H1 (cell line): Measurements from ENCODE around the gene HNF1A.

Experiments used
- CBX5 ChIP-seq: fragments of 300-800, 300-1000 bp; sonication (generic); IDR thresholded peaks from 2 replicates; pipeline ENCODE4 v1.7.1; 2016; ENCODE audit warnings: antibody characterized with exemption, low read length, low read depth
- EP300 ChIP-seq, 2 experiments: IDR thresholded peaks; 1 replicate in 1 of 2; 2 replicates in 1 of 2; pipeline ENCODE4 v1.6.1; 2011 to 2012; ENCODE audit warnings: low read depth in 2 of 2, low read length in 2 of 2, mild to moderate bottlenecking in 2 of 2, borderline replicate concordance in 1 of 2, inconsistent platforms in 1 of 2, moderate library complexity in 1 of 2
- FOSL1 ChIP-seq: IDR thresholded peaks from 2 replicates; pipeline ENCODE4 v1.6.1; 2011; ENCODE audit warnings: mild to moderate bottlenecking, low read depth, low read length, moderate library complexity; ENCODE audit not compliant: insufficient read depth
- JUN ChIP-seq: IDR thresholded peaks from 2 replicates; pipeline ENCODE4 v1.6.1; 2011; ENCODE audit warnings: low read depth, mild to moderate bottlenecking, improper control_type of control experiment, low read length
- POLR2A ChIP-seq, 2 experiments: IDR thresholded peaks; 1 replicate in 1 of 2; 2 replicates in 1 of 2; pipeline ENCODE4 v1.6.1; 2011; ENCODE audit warnings: low read depth in 2 of 2, low read length in 2 of 2, mild to moderate bottlenecking in 2 of 2; ENCODE audit errors: control extremely low read depth in 1 of 2
- POLR2AphosphoS5 ChIP-seq: IDR thresholded peaks from 2 replicates; pipeline ENCODE4 v1.6.1; 2011; ENCODE audit warnings: low read depth, low read length
- RBBP5 ChIP-seq: IDR thresholded peaks from 2 replicates; pipeline ENCODE4 v1.7.1; 2012; ENCODE audit warnings: low read depth, mild to moderate bottlenecking, inconsistent platforms, low read length, moderate library complexity, borderline replicate concordance
- RXRA ChIP-seq: IDR thresholded peaks from 2 replicates; pipeline ENCODE4 v1.6.1; 2011; ENCODE audit warnings: low read depth, mild to moderate bottlenecking, low read length, moderate library complexity; ENCODE audit not compliant: insufficient read depth
- TCF12 ChIP-seq: IDR thresholded peaks from 2 replicates; pipeline ENCODE4 v1.6.1; 2011; ENCODE audit warnings: low read depth, mild to moderate bottlenecking, low read length
- TEAD4 ChIP-seq: IDR thresholded peaks from 2 replicates; pipeline ENCODE4 v1.6.1; 2012; ENCODE audit warnings: low read depth, low read length, inconsistent platforms, mixed read lengths
- TF ChIP-seq, protein P1 (sequence below): IDR thresholded peaks from 2 replicates; pipeline ENCODE4 v1.6.1; 2012; ENCODE audit warnings: inconsistent platforms
- TF ChIP-seq, protein P2 (sequence below), 3 experiments: IDR thresholded peaks; 1 replicate in 2 of 3; 2 replicates in 1 of 3; pipeline versions ENCODE4 v1.5.1 to v1.6.1; 2011; ENCODE audit warnings: low read length in 3 of 3, mild to moderate bottlenecking in 3 of 3, inconsistent platforms in 2 of 3, low read depth in 1 of 3, moderate library complexity in 1 of 3; ENCODE audit not compliant: insufficient read depth in 1 of 3; ENCODE audit errors: control extremely low read depth in 1 of 3

DNA sequence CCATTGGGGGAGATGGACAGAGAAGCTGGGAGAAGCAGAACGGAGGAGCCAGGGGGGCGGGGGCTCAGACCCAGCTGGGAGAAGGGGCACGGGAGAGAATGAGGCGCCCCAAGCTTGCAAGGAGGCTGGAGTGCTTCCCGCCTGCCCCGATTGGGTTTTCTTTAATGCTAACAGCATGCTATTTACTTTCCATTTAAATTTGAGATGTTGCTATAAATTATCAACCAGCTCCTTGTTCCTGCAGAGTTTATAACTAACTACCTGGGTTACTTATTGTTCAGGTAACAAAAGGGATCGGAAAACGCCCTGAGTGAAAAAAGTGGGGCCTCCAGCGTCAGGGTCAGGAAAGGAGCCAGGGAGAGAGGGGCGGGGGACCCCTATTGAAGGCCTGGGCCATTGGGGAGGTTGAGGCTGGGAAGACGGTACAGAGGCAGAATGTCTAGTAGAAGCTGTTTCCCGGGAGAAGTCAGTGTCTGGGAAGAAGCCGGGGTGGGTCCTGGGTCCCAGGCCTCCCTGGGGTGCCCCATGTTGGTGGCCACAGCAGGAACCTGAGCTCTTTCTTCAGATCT, 2.5 kb downstream of the HNF1A start:
- TF ChIP-seq POLR2A (IDR thresholded peaks at IDR 0.05; ENCODE audit: control extremely low read depth in 1 of 2, low read depth in 2 of 2, low read length in 2 of 2), result no peak
- TF ChIP-seq, protein P1, sequence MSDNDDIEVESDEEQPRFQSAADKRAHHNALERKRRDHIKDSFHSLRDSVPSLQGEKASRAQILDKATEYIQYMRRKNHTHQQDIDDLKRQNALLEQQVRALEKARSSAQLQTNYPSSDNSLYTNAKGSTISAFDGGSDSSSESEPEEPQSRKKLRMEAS, result no peak
- TF ChIP-seq, protein P2, sequence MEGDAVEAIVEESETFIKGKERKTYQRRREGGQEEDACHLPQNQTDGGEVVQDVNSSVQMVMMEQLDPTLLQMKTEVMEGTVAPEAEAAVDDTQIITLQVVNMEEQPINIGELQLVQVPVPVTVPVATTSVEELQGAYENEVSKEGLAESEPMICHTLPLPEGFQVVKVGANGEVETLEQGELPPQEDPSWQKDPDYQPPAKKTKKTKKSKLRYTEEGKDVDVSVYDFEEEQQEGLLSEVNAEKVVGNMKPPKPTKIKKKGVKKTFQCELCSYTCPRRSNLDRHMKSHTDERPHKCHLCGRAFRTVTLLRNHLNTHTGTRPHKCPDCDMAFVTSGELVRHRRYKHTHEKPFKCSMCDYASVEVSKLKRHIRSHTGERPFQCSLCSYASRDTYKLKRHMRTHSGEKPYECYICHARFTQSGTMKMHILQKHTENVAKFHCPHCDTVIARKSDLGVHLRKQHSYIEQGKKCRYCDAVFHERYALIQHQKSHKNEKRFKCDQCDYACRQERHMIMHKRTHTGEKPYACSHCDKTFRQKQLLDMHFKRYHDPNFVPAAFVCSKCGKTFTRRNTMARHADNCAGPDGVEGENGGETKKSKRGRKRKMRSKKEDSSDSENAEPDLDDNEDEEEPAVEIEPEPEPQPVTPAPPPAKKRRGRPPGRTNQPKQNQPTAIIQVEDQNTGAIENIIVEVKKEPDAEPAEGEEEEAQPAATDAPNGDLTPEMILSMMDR (IDR thresholded peaks at IDR 0.05; ENCODE audit: control extremely low read depth in 1 of 3, insufficient read depth in 1 of 3, low read depth in 1 of 3, low read length in 3 of 3), result no peak
- no peak for TF ChIP-seq CBX5
- TF ChIP-seq EP300 (IDR thresholded peaks at IDR 0.05; ENCODE audit: borderline replicate concordance in 1 of 2, low read depth in 2 of 2, low read length in 2 of 2), result no peak
- TF ChIP-seq JUN, result no peak
- TF ChIP-seq FOSL1, result no peak
- no peak for TF ChIP-seq TEAD4
- no peak for TF ChIP-seq TCF12
- TF ChIP-seq RXRA, result no peak
- no peak for TF ChIP-seq POLR2AphosphoS5
- no peak for TF ChIP-seq RBBP5
